Tibial nerve (tissue), 4 donors: ENCODE measurements around the gene TBXAS1. TPM values are rescaled to one million over a fixed set of nuclear protein-coding genes. Genes with fewer than 3 reads are reported as not detected.
"Not testable (repeated sequence)": the region's sequence is repeated elsewhere in the genome, so short reads cannot be mapped to it uniquely, and the experiment has no call there.

ENCODE experiments used
- DNase-seq, 2 donors: peaks; one replicate each; pipeline ENCODE4 v3.0.0-alpha.2; 2019; ENCODE audit warnings: low spot score in 2 of 2
- H3K27ac ChIP-seq, 4 donors: fragments of 200-600 bp; sonication (generic) in 3 of 4; one replicate each; pipeline ENCODE4 v1.5.1; 2017 to 2019; ENCODE audit warnings: mild to moderate bottlenecking in 1 of 4
- H3K27me3 ChIP-seq, 2 donors: fragments of 200-600 bp; sonication (generic) in 1 of 2; one replicate each; pipeline versions ENCODE4 v1.5.1 to v1.6.0; 2017 to 2019
- H3K36me3 ChIP-seq, 3 donors: fragments of 200-600 bp; sonication (generic); one replicate each; pipeline ENCODE4 v1.5.1; 2018 to 2019
- H3K4me1 ChIP-seq, 4 donors: fragments of 200-600 bp; sonication (generic) in 3 of 4; one replicate each; pipeline ENCODE4 v1.5.1; 2017 to 2019
- H3K4me3 ChIP-seq, 4 donors: fragments of 200-600 bp; sonication (generic) in 3 of 4; one replicate each; pipeline ENCODE4 v1.5.1; 2017 to 2019; ENCODE audit warnings: mild to moderate bottlenecking in 1 of 4, moderate library complexity in 1 of 4
- H3K9me3 ChIP-seq, 4 donors: fragments of 200-600 bp; sonication (generic) in 3 of 4; one replicate each; pipeline ENCODE4 v1.5.1; 2017 to 2019
- EP300 ChIP-seq, 2 donors: sonication (generic); formaldehyde crosslinking; IDR thresholded peaks; one replicate each; pipeline ENCODE4 v1.6.1; 2017; ENCODE audit warnings: antibody characterized with exemption in 2 of 2, mild to moderate bottlenecking in 1 of 2
- POLR2A ChIP-seq, 2 donors: fragments of 450-650 bp; IDR thresholded peaks; one replicate each; pipeline ENCODE4 v1.6.1; 2017; ENCODE audit warnings: antibody characterized with exemption in 2 of 2, mild to moderate bottlenecking in 2 of 2, moderate library complexity in 2 of 2
- WGBS, 2 donors: methylation state at CpG; one replicate each; pipeline ENCODE4 v1.1.5; 2018; 5-methylcytosine and 5-hydroxymethylcytosine counted together
- total RNA-seq, 4 donors: library from RNA; depleted of rRNA; stranded (reverse); fragments of >200 nt; gene quantifications; one replicate each; pipeline ENCODE4 v1.1.0, GENCODE V29; 2016
- TF ChIP-seq, protein P1 (sequence below), 5 experiments: fragments of 200-600 bp in 3 of 5; fragments of 450-650 bp in 2 of 5; sonication (generic) in 3 of 5; IDR thresholded peaks; one replicate each; pipeline ENCODE4 v1.5.1; 2016 to 2019; ENCODE audit warnings: antibody characterized with exemption in 5 of 5, mild to moderate bottlenecking in 3 of 5, moderate library complexity in 2 of 5

TBXAS1 gene
- total RNA-seq, 4 donors from 2014 or later: 19.0 to 80.4 (median 30.5) TPM

DNA sequence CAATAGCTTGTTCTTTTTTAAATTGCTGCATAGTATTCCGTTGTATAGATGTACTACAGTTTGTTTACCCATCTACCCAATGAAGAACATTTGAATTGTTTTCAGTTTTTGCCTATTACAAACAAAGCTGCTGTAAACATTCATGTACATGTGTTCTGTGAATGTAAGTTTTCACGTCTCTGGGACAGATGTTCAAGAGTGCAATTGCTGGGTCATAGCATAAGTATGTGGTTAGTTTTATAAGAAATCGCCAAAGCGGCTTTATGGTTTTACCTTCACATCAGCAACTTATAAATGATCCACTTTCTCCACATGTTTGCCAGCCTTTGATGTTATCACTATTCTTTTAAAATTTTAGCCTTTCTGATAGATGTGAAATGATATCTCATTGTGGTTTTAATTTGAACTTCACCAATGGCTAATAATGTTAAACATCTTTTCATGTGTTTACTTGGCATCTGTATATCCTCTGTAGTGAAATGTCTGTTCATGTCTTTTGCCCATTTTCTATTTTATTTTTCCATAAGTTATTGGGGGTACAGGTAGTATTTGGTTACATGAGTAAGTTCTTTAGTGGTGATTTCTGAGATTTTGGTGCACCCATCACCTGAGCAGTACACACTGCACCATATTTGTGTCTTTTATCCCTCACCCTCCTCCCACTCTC lies 73.5 kb downstream of the TBXAS1 start:
- no peak for TF ChIP-seq EP300 (IDR thresholded peaks at IDR 0.05)
- TF ChIP-seq, protein P1, sequence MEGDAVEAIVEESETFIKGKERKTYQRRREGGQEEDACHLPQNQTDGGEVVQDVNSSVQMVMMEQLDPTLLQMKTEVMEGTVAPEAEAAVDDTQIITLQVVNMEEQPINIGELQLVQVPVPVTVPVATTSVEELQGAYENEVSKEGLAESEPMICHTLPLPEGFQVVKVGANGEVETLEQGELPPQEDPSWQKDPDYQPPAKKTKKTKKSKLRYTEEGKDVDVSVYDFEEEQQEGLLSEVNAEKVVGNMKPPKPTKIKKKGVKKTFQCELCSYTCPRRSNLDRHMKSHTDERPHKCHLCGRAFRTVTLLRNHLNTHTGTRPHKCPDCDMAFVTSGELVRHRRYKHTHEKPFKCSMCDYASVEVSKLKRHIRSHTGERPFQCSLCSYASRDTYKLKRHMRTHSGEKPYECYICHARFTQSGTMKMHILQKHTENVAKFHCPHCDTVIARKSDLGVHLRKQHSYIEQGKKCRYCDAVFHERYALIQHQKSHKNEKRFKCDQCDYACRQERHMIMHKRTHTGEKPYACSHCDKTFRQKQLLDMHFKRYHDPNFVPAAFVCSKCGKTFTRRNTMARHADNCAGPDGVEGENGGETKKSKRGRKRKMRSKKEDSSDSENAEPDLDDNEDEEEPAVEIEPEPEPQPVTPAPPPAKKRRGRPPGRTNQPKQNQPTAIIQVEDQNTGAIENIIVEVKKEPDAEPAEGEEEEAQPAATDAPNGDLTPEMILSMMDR (IDR thresholded peaks at IDR 0.05): no peak
- no peak for TF ChIP-seq POLR2A (IDR thresholded peaks at IDR 0.05)
- Histone ChIP-seq H3K27ac (no peak overlapping the region), H3K4me3 (no peak overlapping the region), H3K9me3 (peaks cover 0 to 16% (median 0%) of the 10 kb centered on the region in 4 donors), H3K4me1 (no peaks in the 10 kb centered on the region), H3K36me3 (no peaks in the 10 kb centered on the region), H3K27me3 (no peaks in the 10 kb centered on the region)
- DNase-seq: no peak
- WGBS, 2 donors: 65 to 68% methylated on average over 4 of the region's 4 CpGs

DNA sequence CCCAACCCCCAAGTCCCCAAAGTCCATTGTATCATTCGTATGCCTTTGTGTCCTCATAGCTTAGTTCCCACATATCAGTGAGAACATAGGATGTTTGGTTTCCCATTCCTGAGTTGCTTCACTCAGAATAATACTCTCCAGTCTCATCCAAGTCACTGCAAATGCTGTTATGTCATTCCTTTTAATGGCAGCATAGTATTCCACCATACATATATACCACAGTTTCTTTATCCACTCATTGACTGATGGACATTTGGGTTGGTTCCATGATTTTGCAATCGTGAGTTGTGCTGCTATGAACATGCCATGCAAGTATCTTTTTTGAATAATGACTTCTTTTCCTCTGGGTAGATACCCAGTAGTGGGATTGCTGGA lies 74.0 kb downstream of the TBXAS1 start:
- DNase-seq, H3K27me3 ChIP-seq, H3K27ac ChIP-seq, H3K36me3 ChIP-seq, H3K4me1 ChIP-seq, H3K4me3 ChIP-seq: not testable (repeated sequence)
- 79 to 93% methylated on average over 2 of the region's 2 CpGs for WGBS, 2 donors
- peaks cover 0 to 16% (median 0%) of the 10 kb centered on the region in 4 donors for H3K9me3 ChIP-seq

DNA sequence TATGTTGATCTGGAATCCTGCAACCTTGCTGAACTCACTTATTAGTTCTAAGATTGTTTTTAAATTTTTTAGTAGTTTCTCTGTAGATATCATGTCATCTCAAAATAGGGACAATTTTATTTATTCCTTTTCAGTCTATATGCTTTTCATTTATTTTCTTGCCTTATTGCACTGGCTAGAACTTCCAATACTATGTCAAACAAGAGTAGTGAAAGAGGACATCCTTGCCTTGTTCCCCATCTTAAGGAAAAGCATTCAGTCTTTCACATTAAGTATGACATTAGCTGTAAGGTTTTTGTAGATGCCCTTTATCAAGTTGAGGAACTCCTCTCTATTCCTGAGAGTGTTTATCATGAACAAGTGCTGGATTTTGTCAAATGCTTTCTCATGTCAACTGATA lies 77.8 kb downstream of the TBXAS1 start:
- TF ChIP-seq EP300 (IDR thresholded peaks at IDR 0.05) (no peak), POLR2A (IDR thresholded peaks at IDR 0.05) (no peak)
- TF ChIP-seq, protein P1 (IDR thresholded peaks at IDR 0.05): no peak
- Histone ChIP-seq H3K4me1 (no peaks in the 10 kb centered on the region), H3K9me3 (peaks cover 0 to 16% (median 0%) of the 10 kb centered on the region in 4 donors), H3K27ac (no peak overlapping the region), H3K36me3 (no peaks in the 10 kb centered on the region), H3K4me3 (no peak overlapping the region), H3K27me3 (no peaks in the 10 kb centered on the region)
- DNase-seq: no peak

DNA sequence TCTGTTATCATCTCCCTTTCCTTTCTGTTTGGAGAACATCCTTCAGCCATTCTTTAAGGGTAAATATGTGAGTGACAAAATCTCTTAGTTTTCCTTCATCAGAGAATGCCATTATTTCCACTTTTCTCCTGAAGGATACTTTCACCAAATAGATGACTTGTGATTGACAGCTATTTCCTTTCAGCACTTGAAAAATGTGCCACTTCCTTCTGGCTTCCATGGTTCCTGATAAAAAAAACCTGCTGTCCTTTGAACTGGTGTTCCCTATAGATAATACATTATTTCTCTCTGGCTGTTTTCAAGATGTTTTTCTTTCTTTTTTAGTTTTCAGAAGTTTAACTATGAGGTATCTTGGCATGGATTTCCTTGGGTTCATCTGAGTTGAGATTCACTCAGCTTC lies 79.7 kb downstream of the TBXAS1 start:
- H3K4me3 ChIP-seq: no peak overlapping the region
- no peaks in the 10 kb centered on the region for H3K27me3 ChIP-seq
- no peak for TF ChIP-seq EP300 (IDR thresholded peaks at IDR 0.05)
- TF ChIP-seq POLR2A (IDR thresholded peaks at IDR 0.05): no peak
- TF ChIP-seq, protein P1 (IDR thresholded peaks at IDR 0.05): no peak
- H3K36me3 ChIP-seq: no peaks in the 10 kb centered on the region
- no peaks in the 10 kb centered on the region for H3K4me1 ChIP-seq
- DNase-seq: no peak
- H3K9me3 ChIP-seq: peaks cover 0 to 9% (median 0%) of the 10 kb centered on the region in 4 donors
- no peak overlapping the region for H3K27ac ChIP-seq

DNA sequence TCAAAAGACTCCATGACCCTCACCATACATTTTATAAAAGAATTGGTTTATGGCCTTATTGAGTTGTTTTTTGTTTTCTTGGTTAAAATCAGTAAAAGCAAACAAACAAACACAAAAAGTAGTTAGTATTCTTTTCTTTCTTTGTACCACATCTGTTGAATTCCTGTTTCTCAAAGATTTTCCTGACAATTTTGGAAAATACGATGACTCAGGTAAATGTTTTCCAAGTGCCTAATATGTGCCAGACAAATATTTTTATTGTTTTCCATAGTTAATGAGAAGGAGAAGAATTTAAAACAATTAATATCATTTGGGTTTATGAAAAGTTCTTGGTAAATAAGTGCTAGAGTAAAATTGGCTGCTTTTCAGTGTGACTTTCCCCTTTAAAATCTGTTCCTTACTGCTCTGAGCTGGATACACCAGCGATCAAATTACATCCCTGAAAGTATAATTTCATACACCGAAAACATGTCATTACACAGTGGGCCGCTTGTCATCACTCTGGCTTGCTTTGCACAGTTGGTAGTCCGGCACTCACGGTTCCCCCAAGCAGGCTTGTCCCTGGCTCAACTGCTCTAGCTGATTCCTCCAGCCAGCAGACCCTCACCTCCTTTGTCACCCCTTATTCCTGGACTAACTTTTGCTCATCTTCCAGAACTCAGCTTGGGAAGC lies 80.5 kb downstream of the TBXAS1 start:
- H3K4me3 ChIP-seq: no peak overlapping the region
- no peak for DNase-seq
- H3K4me1 ChIP-seq: no peaks in the 10 kb centered on the region
- H3K27ac ChIP-seq: no peak overlapping the region
- WGBS, 2 donors: 42 to 43% methylated on average over 6 of the region's 6 CpGs
- peaks cover 0 to 9% (median 0%) of the 10 kb centered on the region in 4 donors for H3K9me3 ChIP-seq
- no peaks in the 10 kb centered on the region for H3K27me3 ChIP-seq
- H3K36me3 ChIP-seq: no peaks in the 10 kb centered on the region
- no peak for TF ChIP-seq POLR2A (IDR thresholded peaks at IDR 0.05)
- TF ChIP-seq, protein P1 (IDR thresholded peaks at IDR 0.05): no peak
- no peak for TF ChIP-seq EP300 (IDR thresholded peaks at IDR 0.05)
